Fibroblast of skin of left quadriceps (primary cell): ENCODE results near the gene SIN3A.
"Not testable (repeated sequence)": the region's sequence is repeated elsewhere in the genome, so short reads cannot be mapped to it uniquely, and the experiment has no call there.

Source experiments
- DNase-seq, 2 experiments: peaks; one replicate each; pipeline ENCODE4 v3.0.0-alpha.2; 2013; ENCODE audit warnings: low read depth in 2 of 2

The SIN3A gene

GRCh38 chr15:75335313-75335704, 116.2 kb downstream of the SIN3A start:
- DNase-seq: no peak

- DNase-seq: not testable (repeated sequence)
Observed at GRCh38 chr15:75333654-75334419, 117.7 kb downstream of the SIN3A start.

DNA sequence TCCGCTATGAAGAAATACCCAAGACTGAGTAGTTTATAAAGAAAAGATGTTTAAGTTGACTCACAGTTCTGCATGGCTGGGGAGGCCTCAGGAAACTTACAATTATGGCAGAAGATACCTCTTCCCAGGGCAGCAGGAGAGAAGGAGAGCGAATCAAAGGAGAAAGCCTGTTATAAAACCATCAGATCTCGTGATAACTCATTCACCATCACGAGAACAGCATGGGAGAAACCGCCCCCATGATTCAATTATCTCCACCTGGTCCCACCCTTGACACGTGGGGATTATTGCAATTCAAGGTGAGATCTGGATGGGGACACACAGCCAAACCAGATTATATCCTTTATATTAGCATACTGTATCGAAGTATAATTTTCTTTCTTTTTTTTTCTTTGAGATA, 119.4 kb downstream of the SIN3A start:
- DNase-seq: not testable (repeated sequence)

DNA sequence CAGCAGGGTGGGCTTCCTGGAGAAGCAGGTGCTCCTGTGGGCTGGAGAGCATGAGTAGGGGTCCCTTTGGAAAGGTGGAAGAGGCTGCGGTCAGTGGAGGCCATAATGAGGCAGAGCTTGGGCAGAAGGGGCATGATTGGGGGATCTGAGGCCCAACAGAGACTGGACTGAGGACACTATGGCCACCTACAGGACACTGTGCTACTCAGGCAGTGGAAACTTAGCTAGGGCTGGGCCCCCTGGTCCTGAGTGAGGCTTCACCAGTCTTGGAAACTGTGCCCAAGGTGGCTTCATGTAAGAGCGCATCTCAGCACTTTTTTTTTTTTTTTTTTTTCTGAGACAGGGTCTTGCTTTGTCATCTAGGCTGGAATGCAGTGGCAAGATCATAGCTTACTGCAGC, 121.9 kb downstream of the SIN3A start:
- no peak for DNase-seq

DNA sequence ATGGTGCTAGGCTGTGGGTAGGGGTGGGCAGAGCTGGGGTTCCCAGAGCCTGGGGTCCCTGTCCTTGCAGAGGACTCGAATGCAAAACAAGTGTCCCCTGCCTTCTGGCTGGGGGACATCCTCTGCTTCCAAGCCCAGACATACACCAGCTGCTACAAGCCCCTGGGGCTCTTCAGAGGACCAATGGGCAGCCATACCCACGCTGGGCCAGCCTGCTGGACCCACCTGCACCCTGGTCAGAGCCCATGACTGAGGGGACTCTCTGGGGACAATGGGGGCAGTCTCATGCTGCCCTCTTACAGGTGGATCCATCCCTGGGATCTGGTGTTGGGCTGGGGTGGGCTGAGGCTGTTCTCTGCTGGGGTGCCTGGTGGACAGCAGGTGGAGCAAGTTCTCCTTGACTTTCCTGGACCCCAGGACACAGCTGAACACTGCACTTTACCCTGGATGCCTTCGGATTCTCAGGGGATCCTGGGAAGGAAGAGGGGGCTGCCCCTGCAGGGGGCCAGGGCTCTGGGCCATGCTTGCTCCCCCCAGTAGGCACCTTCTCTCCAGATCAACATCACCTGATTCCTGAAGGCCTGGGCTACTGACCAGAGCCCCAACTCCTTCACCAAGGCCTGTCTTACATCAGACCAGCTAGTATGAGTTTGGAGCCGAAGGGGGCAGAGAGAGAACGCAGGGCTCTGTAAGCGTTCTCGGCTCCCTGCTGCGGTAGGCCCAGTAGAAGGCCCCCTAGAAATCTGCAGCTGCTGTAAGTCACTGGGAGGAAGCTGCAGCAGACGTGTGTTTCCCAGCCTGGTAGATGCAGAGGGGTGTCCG, 122.8 kb downstream of the SIN3A start:
- DNase-seq: no peak

DNA sequence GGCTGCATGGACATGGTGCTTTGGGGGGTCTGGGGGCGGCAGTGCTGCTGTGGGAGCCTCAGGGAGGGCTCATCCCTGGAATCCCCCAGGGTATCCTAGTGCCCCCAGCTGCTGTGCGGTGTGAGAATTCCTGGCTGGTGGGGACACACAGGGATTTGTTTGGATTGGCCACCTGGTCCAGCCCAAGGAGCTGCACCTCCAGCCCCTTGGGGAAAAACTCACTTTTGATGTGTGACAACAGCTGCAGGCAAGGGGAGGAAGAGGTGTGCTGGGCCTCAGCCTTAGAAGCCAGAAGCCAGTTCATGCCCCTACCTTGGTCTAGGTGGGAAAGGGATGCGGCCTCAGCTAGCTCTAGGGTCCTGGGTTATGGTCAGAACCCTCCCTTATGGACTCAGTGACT, 124.0 kb downstream of the SIN3A start:
- DNase-seq: no peak

DNA sequence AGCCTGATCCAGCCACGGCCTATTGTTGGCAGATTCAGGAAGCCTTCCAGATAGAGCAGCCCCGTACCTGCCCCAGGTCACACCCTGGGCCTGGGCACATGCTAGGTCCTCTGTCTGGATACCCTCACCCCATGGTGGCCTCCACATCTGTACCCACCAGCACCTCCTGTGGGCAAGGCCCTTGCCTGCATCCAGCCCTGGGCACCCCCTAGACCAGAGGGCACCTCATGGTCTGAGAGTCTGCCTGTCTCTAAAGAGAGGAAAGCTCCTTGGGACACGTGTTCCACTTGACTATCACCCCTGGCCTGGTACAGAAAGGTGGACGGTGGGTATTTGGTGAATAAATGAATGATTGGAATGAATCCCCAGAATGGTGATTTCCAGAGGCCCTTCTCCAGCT, 124.5 kb downstream of the SIN3A start:
- no peak for DNase-seq

GRCh38 chr15:75325922-75326321, 125.6 kb downstream of the SIN3A start:
- DNase-seq: no peak

- DNase-seq: no peak
Observed at GRCh38 chr15:75321711-75322110, 129.8 kb downstream of the SIN3A start.
